Cardiac muscle cell (in vitro differentiated cells and primary cell): ENCODE results near the gene CRYBG1. TPM values are rescaled to one million over a fixed set of nuclear protein-coding genes. Genes with fewer than 3 reads are reported as not detected.

Experiments
- DNase-seq, 2 donors: peaks; one replicate each; pipeline versions ENCODE4 v3.0.0 to v3.0.0-alpha.2; 2010 to 2017; ENCODE audit warnings: low read depth in 1 of 2, low spot score in 1 of 2
- H3K27ac ChIP-seq: fragments of 200-600 bp; sonication (generic); 2 replicates; pipeline ENCODE4 v1.5.1; 2016
- H3K27me3 ChIP-seq: fragments of 200-600 bp; sonication (generic); 2 replicates; pipeline ENCODE4 v1.6.0; 2016; ENCODE audit warnings: control low read depth
- H3K36me3 ChIP-seq: fragments of 200-600 bp; sonication (generic); 2 replicates; pipeline ENCODE4 v1.5.1; 2016; ENCODE audit warnings: control low read depth
- H3K4me1 ChIP-seq: fragments of 200-600 bp; sonication (generic); 2 replicates; pipeline ENCODE4 v1.8.1; 2017; ENCODE audit warnings: low read depth, mild to moderate bottlenecking, mixed run types
- H3K4me3 ChIP-seq: fragments of 200-600 bp; sonication (generic); 2 replicates; pipeline ENCODE4 v1.5.1; 2016; ENCODE audit warnings: mild to moderate bottlenecking
- H3K9me3 ChIP-seq: fragments of 200-600 bp; sonication (generic); 2 replicates; pipeline ENCODE4 v1.5.1; 2017; ENCODE audit warnings: low read depth, mild to moderate bottlenecking, control low read depth
- polyA plus RNA-seq: library from polyadenylated mRNA; unstranded; fragments of >200 nt; fragmentation: Nextera tagmentation; extraction: Ambion mirVana; gene quantifications from 2 replicates; pipeline ENCODE4 v1.2.1, GENCODE V29; 2016
- total RNA-seq: library from RNA; depleted of rRNA; stranded (reverse); fragments of >200 nt; gene quantifications from 2 replicates; pipeline ENCODE4 v1.2.3, GENCODE V29; 2016
- TF ChIP-seq, protein P1 (sequence below): IDR thresholded peaks from 2 replicates; pipeline ENCODE4 v1.5.1; 2012; ENCODE audit warnings: low read depth, mild to moderate bottlenecking, low read length

The CRYBG1 gene
- total and polyA plus RNA-seq, 2 experiments from 2014 or later = 0.22 TPM; not detected in 1

GRCh38 chr6:106439459-106439858 lies 78.9 kb downstream of the CRYBG1 start:
- H3K27ac ChIP-seq = no peak overlapping the region
- no peaks in the 10 kb centered on the region for H3K9me3 ChIP-seq
- no peaks in the 10 kb centered on the region for H3K36me3 ChIP-seq
- no peaks in the 10 kb centered on the region for H3K4me1 ChIP-seq
- no peak for DNase-seq
- peaks cover 38% of the 10 kb centered on the region for H3K27me3 ChIP-seq
- TF ChIP-seq, protein P1, sequence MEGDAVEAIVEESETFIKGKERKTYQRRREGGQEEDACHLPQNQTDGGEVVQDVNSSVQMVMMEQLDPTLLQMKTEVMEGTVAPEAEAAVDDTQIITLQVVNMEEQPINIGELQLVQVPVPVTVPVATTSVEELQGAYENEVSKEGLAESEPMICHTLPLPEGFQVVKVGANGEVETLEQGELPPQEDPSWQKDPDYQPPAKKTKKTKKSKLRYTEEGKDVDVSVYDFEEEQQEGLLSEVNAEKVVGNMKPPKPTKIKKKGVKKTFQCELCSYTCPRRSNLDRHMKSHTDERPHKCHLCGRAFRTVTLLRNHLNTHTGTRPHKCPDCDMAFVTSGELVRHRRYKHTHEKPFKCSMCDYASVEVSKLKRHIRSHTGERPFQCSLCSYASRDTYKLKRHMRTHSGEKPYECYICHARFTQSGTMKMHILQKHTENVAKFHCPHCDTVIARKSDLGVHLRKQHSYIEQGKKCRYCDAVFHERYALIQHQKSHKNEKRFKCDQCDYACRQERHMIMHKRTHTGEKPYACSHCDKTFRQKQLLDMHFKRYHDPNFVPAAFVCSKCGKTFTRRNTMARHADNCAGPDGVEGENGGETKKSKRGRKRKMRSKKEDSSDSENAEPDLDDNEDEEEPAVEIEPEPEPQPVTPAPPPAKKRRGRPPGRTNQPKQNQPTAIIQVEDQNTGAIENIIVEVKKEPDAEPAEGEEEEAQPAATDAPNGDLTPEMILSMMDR = no peak
- H3K4me3 ChIP-seq = no peak overlapping the region

GRCh38 chr6:106440546-106440945 lies 80.0 kb downstream of the CRYBG1 start:
- DNase-seq = no peak
- H3K27me3 ChIP-seq = peaks cover 38% of the 10 kb centered on the region
- no peaks in the 10 kb centered on the region for H3K36me3 ChIP-seq
- H3K4me1 ChIP-seq = no peaks in the 10 kb centered on the region
- no peak overlapping the region for H3K4me3 ChIP-seq
- H3K27ac ChIP-seq = no peak overlapping the region
- TF ChIP-seq, protein P1 = no peak
- no peaks in the 10 kb centered on the region for H3K9me3 ChIP-seq

- Histone ChIP-seq H3K27ac (no peak overlapping the region), H3K9me3 (no peaks in the 10 kb centered on the region), H3K4me1 (no peaks in the 10 kb centered on the region), H3K36me3 (no peaks in the 10 kb centered on the region), H3K27me3 (peaks cover 38% of the 10 kb centered on the region), H3K4me3 (no peak overlapping the region)
- TF ChIP-seq, protein P1 = no peak
- DNase-seq = no peak
These were observed 81.9 kb downstream of the CRYBG1 start for GRCh38 chr6:106442395-106442794.

GRCh38 chr6:106444777-106445507 lies 84.4 kb downstream of the CRYBG1 start:
- H3K27me3 ChIP-seq = peaks cover 29% of the 10 kb centered on the region
- H3K9me3 ChIP-seq = no peaks in the 10 kb centered on the region
- H3K4me3 ChIP-seq = no peak overlapping the region
- peak; percentile 76 for DNase-seq
- H3K4me1 ChIP-seq = no peaks in the 10 kb centered on the region
- no peaks in the 10 kb centered on the region for H3K36me3 ChIP-seq
- TF ChIP-seq, protein P1 = peak; percentile 69
- H3K27ac ChIP-seq = no peak overlapping the region

- H3K27ac ChIP-seq = no peak overlapping the region
- TF ChIP-seq, protein P1 = no peak
- H3K4me3 ChIP-seq = no peak overlapping the region
- no peaks in the 10 kb centered on the region for H3K4me1 ChIP-seq
- no peaks in the 10 kb centered on the region for H3K36me3 ChIP-seq
- no peak for DNase-seq
- peaks cover 25% of the 10 kb centered on the region for H3K27me3 ChIP-seq
- H3K9me3 ChIP-seq = no peaks in the 10 kb centered on the region
These were observed 85.0 kb downstream of the CRYBG1 start for GRCh38 chr6:106445508-106445878.
